Cardiac fibroblast (primary cell): ENCODE measurements around the gene RALA.
A peak's percentile ranks its signal among the peaks of the same experiment; 100 is the strongest.

ENCODE experiments used
- DNase-seq, 2 donors: peaks; one replicate each; pipeline versions ENCODE4 v3.0.0 to v3.0.0-alpha.2; 2010; ENCODE audit warnings: low read depth in 2 of 2
- H3K4me3 ChIP-seq, 2 donors: replicated peaks in 1 of 2; 1 replicate in 1 of 2; 2 replicates in 1 of 2; pipeline ENCODE4 v1.5.1; 2011; ENCODE audit warnings: low read depth in 2 of 2, low read length in 2 of 2, mild to moderate bottlenecking in 2 of 2, moderate library complexity in 1 of 2
- TF ChIP-seq, protein P1 (sequence below): IDR thresholded peaks from one replicate; pipeline ENCODE4 v1.5.1; 2011; ENCODE audit warnings: low read depth, mild to moderate bottlenecking, low read length, inconsistent platforms

The RALA gene

DNA sequence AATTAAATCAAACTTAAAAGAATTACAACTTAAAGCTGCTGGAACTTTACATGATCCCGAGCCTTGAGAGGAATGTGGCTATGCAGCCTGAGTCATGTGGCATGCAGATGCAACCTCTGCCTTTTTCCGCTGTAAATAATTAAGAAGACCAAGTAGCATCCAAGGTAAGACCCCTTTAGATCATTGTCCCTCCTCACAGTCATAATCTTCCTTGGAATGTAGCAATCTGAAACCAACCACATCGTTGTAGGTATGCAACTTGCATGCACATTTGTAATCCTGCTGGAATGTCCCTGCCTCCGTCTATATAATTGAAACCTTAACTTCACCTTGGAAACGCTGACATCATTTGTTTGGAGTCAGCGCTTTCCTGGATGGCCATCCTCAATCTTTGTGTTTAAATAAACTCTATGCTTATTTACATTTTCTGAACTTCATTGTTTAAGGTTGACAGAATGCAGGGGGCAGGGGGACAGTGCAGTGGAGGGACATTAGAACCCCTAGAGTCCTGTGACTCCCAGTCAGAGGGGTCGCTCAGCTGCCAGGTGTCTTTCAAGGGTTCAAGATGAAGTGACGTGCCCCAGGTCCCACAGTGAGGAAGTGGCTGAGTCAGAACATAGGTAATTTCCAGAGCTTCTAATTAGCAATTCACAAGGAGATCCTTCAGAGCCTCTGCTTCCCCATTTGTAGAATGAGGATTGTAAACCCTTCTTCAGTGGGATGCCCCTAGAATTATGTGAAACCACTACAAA, 110.7 kb downstream of the RALA start:
- H3K4me3 ChIP-seq: peak overlapping the region; percentile 47 to 64
- DNase-seq: peak; percentile 75 to 92
- TF ChIP-seq, protein P1, sequence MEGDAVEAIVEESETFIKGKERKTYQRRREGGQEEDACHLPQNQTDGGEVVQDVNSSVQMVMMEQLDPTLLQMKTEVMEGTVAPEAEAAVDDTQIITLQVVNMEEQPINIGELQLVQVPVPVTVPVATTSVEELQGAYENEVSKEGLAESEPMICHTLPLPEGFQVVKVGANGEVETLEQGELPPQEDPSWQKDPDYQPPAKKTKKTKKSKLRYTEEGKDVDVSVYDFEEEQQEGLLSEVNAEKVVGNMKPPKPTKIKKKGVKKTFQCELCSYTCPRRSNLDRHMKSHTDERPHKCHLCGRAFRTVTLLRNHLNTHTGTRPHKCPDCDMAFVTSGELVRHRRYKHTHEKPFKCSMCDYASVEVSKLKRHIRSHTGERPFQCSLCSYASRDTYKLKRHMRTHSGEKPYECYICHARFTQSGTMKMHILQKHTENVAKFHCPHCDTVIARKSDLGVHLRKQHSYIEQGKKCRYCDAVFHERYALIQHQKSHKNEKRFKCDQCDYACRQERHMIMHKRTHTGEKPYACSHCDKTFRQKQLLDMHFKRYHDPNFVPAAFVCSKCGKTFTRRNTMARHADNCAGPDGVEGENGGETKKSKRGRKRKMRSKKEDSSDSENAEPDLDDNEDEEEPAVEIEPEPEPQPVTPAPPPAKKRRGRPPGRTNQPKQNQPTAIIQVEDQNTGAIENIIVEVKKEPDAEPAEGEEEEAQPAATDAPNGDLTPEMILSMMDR: no peak

DNA sequence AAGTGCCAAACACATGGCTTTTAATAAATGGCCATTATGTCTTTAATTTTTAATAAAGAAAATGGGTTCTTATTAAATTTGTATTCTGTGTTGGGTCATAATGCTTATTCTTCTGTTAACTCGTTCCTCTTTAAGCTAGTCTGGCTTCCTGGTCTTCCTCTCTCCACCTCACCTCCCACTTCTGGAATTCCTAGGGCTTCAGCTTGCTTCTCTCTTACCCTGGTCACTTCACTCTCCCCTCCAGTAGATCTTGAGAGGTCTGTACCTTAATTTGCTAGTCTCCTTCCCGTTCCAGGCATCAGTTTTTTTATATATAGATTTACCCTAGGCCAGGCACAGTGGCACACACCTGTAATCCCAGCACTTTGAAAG, 111.2 kb downstream of the RALA start:
- peak overlapping the region in 1 of 2 donors; percentile 64 for H3K4me3 ChIP-seq

DNA sequence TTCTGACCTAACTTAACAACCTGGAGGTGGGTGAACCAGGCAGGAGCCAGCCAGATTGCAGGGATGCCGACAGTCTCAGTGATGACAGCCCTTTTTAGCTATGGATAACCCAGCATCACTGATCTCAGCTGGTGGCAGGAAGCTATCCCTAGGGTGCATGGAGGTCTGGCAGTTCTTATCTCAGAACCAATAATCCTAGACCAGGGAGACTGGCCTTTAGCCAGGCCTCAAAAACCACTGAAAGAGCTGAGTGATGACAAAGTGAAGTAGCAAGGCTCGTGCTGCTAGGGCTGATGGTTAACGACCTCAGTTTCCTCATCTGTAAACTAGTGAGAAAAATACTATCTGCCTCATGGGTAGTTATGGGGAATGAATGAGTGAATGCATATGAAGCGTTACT, 112.5 kb downstream of the RALA start:
- TF ChIP-seq, protein P1: no peak
- DNase-seq: peak in 1 of 2 donors; percentile 17
- H3K4me3 ChIP-seq: no peak overlapping the region

More for the DNA sequence above, 111.2 kb downstream of the RALA start:
- TF ChIP-seq, protein P1: no peak
- DNase-seq: no peak

DNA sequence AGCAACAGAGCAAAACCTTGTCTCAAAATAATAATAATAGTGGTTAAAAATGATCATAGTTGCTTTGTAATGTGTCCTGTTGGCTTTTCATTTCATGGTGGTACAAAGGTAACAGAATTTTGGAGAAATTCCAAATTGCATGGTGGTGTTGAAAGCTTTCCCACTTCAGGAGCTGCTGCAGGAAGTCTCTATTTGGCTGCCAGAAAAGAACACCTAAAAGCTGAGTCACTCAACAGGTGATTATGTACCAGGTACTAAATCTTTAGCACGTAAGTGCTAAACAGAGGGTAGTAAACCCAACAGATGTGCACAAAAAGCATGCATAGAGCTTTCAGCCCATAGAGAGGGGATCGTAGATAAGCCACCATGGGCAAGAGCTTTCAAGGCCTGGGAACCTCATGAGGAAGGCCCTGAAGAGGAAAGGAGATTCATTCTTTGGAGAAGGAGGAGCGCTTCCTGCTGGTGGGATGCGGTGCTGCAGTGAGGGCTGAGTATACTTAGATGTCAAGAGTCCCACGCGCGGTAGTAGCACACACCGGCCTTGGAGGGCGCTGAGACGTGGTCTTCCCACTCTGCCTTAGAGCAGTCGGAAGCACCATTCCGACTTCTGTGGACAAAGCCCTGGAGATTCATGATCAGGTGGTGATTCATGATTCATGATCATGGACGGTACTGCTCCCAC, 118.7 kb downstream of the RALA start:
- TF ChIP-seq, protein P1: peak; percentile 45
- DNase-seq: peak; percentile 25 to 37
- no peak overlapping the region for H3K4me3 ChIP-seq

DNA sequence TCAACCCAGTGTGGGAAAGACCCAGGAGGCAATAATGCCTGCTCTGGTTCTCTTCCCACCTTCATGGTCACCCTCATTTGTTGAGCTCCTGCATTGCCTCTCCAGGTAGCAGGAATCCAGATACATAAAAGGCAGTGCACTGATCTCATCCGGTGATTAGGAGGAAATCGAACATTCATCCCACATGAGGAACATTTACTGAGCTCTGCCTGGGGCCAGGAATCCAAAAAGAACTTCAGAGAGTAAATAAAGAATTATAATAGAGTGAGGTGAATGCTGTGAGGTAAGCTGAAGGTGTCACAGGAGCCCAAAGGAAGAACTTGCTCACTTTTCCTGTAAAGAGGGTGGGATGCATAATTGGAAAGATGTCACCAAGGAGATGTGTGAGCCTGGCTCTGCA, 121.2 kb downstream of the RALA start:
- no peak for DNase-seq
- TF ChIP-seq, protein P1: no peak
- H3K4me3 ChIP-seq: no peak overlapping the region

DNA sequence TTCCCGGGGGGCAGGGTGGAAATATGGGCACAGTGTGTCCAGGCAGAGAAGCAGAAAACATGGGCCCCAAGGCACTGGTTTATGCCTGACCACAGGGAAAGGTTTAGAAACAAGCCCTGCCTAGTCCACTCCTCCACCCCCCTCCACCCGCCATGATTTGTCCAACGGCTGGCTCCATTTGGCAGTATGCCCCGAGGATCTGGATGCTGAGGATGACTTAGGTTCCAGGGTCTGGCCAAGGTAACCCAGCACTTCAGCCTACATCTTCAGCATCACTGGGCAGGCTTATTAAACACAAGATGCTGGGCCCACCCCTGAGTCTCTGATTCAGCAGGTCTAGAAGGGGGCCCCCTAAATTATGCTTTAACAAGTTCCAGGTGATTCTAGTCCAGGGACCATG, 121.9 kb downstream of the RALA start:
- DNase-seq: no peak
- TF ChIP-seq, protein P1: no peak

More for the DNA sequence above, 121.9 kb downstream of the RALA start:
- H3K4me3 ChIP-seq: no peak overlapping the region
